Stimulated activated CD4-positive, alpha-beta T cell treated with anti-CD3 and anti-CD28 coated beads, Interleukin-4, amount 100 ng/mL, for 48 hours (primary cell): Measurements from ENCODE around the gene TRIO.
A peak's percentile ranks its signal among the peaks of the same experiment; 100 is the strongest.

Experiments
- DNase-seq, 2 donors: peaks; one replicate each; pipeline ENCODE4 v3.0.0-alpha.2; 2020; ENCODE audit warnings: low read depth in 2 of 2

Gene TRIO

DNA sequence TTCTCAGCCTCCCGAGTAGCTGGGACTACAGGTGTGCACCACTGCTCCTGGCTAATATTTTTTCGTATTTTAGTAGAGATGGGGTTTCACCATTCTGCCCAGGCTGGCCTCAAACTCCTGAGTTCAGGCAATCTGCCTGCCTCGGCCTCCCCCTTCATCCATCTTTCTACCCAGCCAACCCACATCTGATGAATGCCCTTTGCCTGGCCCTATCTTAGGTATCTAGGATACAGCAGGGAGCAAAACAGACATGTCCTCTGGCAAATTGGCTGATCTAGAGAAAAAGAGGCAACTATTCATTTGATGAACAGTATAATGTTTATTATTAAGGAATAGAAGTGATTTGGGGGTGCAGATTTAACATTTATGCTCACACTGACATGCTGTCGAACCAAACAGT is 123.0 kb downstream of the TRIO start:
- DNase-seq, result no peak

DNA sequence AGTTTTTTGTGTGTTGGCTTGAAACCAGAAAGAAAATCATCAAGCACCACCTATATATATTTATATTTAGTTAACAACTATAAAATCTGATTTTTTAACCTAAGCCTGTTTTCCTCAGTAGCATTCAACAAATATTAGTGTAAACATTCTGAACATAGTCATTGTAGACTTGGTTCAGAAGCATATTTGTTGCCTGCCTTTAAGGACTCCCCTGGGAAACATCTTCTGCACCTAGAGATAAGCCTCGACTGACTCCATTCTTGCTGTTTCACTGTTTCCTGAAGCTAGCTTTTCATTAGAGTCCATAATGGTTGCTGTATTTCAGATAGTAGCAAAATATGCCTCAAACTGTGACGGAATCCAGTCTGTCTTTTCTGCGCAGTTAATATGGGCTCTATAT is 123.5 kb downstream of the TRIO start:
- no peak for DNase-seq

DNA sequence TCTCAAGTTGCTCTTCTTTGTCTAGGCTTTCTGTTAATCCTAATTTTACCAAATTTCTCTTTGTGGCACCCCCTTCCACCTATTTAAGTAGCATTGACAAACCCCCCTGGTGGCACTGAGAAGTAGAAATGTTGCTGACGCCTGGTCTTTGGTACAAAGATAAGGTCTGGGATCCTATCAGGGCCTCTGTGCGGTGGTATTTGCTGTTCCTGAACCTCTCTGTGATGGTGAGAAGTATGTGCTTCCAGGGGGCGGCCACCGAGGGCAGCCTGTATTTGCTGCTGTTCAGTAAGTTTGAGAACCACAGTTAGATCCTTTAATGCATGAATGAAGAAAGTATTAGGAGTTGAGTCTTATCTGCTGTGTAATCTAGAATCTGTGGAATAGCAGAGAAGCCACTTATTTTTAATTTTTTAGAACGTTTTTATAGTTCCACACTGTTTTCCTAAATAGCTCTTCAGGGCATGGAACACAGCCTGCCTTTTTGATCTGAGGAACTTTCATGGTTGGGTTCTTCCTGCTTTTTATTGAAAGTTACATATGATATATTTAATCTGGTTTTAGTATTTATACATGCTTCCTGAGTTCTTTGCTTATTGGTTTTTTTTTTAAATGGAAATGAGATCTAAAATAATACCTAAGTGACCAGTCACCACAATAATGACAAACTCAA is 124.2 kb downstream of the TRIO start:
- DNase-seq, result no peak

DNA sequence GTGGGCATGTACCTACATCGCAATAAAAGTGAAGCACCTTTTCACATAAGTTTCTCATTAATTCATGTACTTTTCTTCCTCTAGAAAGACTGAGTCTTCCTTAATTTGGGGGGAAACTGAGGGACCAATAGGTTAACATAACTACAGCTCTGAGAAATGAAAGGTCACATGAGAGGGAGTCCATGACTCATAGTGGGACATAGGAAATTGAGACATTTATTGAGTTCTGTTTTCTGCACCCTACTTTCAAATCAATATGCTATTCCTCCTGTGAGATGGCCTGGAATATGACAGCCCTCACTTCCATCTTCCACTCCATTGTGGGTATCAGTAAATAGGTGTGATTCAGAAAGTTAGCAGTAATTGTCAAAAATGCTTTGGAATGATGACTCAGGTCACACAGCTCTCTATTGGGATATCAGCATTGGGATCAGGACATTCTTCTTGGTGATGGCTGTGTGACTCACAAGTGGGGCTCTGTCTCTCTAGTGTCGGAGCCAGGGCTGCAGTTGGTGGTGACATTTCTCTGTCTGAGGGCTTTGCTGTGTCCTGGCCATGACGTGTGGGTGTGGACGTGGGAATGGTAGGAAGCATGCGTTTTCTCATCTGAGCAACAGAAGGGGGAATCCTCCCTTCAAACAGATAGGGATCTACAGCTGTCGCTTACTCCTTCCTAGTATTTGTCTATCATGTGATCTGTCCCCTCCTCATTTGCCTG is 125.0 kb downstream of the TRIO start:
- no peak for DNase-seq

DNA sequence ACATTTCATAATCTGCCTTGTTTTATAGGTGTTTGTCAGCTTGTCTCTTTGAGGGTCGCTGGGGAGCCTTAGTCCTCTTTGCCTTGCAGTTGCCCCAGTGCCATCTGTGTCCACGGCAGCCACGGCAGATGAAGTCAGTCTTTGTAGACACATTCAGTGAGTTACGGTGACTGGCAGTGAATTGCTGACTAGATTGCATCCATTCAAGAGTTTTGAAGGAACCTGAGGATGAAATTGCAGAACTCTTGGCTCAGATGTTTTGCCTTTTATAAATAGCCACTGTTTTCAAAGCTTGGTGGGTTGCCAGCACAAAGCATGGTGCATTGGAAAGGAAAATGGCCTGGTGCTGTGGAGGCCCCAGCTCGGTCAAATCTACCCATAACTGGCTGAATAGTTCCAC is 125.6 kb downstream of the TRIO start:
- no peak for DNase-seq

DNA sequence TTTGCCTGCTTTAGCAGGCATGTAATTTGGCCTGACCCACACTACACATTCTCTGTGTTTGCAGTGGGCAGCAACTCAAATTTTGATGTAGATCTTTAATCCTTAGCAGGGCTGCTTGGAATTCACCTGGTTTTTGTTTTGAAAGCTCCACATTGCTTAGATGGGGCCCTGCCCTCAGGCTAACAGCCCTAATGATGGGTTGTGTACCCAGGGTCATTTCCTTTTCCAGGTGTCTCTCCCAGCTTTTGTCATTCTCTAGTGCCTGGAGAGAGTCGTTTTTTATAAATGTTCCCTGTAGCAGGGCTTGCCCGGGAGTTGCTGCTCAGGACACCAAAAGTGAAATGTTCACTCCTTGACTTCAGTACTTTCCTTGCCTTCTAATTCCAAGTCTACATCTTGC is 126.3 kb downstream of the TRIO start:
- no peak for DNase-seq

DNA sequence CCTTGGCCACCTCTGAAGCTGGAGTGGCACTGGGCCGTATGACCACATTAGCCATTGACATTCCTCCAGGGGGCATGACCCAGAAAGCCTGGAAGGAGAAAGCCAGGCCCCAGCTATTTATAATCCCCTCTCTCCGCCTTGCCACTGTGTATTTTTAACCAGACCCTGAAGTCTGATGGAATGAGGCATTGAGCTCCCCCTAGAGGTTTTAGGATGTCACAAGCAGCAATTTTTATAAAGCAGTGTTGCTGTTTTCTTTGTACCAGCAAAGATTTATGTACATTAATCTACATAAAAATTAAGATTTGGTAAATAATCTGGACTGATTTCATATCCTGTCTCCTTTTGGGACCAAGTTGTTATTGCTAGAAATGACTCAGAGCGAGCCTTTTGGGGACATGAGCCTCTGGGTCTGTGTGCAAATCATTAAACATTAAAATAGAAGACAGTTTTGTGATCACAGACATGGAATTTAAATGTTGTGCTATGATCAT is 127.1 kb downstream of the TRIO start:
- DNase-seq, result no peak

DNA sequence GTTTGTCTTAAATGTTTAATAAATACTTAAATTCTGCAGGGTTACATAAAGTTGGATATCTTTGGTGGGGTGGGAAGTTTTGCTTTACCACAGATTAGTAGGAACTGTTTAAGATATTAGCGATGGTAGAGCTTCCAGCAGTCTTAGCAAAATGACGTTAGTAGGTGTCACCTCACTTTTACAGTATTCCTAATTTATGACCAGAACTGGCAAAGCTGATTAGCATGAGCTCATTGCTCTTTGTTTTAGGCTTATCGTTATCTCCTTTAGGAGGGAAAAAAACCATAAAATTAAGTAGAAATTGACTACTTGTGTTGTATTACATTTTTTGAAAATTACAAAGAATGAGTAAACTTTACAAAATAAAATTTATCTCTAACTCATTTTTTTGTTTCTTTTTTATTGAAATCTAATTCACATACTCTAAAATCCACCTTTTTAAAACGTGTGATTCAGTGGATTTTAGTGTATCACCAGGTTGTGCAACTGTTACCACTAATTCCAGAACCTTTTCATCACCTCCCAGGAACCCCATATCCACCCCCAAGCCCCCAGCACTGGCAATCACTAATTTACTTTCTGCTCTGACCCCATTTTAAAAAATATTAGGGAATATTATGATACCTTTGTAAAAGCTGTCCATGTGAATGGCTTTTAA is 129.5 kb downstream of the TRIO start:
- DNase-seq, result no peak

DNA sequence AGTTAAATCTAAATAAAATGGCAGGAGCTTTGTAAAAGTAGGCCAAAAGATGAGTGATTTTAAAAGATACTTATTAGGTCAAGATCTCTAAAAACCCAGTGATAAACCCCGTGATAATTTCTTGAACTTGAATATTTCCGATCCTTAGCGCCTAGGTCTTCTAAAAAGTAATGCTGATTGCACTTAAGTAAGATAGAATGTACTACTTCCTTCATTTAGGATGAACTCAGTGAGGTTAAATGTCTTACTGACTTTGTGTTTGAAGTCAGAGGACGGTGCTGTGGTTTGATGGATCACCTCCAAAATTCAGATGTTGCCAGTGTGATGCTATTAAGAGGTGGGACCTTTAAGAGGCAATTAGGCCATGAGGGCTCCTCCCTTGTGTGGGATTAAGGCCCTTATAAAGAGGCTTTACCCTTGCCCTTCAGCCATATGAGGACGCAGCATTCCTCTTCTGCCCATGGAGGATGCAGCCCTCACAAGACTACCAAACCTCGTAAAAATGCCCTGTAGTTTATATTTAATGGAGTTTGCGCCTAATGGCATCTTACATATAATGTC is 130.1 kb downstream of the TRIO start:
- no peak for DNase-seq

DNA sequence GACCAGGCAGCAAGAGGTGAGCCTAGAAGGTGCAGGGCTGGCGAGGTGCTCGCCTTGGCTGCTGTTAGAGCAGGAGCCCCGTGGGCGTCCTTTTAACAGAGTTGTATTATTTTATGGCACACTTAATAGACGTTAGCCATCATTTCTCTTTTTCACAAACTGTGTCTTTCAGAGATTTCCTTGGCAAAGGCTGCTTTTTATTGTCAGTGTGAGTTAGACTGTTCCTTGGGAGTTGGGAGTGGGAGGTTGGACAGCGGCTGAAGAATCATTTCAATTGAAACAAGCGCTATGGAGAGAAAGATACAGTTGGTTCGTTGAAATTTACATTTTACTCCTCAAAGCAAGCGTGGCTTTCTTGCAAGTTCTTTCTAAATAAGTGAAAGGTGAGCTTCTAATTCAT is 133.2 kb downstream of the TRIO start:
- no peak for DNase-seq

DNA sequence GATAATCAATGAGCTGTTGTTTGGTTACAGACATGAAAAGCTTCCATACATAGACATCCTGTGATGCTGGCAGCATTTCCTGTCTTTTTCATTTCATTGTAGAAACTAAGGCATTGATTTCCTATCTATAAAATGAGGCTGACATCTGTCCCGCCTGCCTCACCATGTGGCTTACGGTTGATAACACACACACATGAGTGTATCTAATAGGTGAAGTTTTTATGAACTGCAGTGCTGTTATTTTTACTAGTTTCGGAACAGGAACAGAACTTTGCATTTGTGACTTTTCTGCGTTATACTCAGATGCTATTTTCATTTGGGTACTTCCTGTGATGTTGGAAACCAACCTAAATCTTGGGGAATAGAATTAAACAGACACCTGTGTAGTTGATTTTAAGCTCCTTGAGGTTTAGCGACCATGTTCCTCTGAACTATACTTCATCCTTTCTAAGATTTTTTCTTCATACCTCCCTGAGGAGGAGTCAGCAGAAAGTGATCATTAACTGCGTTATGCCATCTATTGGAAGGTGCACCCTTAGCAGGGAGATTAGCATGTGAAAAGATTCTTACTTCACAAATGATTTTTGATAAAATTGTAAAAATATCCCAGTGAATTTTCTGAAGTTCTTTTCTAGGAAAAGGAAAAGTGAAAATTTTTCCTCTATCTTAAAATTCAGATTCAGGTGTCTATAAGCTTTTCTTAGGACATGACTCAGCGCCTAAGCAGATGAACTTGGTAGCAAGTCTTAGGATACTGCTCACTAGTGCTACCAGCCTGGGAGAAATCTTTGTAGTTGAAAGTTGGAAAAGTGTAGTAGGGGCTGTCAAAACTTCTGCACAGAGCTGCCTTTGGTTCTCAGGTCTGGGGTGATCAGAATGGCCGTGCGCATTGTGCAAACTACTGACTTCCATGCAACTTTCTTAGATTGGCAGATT is 134.5 kb downstream of the TRIO start:
- no peak for DNase-seq

DNA sequence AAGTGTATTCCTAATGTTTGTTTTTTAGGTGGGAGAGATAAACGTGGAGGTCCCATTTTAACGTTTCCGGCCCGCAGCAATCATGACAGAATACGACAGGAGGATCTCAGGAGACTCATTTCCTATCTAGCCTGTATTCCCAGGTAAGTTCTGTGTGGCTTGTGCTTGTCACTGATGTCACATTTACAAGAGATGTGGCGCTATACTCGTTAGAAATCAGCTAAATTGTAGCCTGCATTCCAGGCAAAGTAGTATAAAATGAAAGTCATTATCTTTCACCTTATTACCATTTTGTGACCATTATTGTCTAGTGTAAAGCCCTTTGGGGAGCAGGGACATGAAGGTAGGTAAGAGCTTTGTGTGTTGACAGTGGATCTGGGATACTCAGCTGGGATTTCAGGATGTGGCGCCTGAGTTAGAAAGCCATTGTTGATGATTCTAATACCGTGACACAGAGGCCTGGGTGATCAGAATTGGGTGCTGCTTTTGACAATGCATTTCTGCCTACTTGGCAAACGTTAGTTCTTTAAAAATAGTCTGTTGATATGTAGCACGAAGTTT is 137.2 kb downstream of the TRIO start:
- no peak for DNase-seq

DNA sequence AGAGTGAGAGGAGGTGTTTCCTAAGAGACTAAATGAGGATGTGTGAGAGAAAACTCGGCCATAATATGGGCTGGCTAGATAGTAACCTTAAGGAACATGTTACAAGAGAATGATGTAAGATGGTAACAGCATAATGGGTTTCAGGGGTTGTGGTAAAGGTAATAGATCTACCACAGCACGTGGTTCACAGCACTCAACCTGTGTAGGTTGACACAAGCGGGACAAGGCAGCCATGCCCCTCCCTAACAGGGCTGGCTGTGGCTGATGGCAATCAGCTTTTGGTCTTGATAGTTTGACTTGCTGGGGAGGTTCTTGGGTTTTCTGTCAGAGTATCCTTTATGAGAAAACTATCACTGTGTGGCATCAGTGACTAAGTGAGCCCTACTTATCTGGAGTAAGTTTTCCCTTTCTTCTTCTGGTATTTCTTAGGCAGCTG is 138.6 kb downstream of the TRIO start:
- DNase-seq, result peak; percentile 2 to 9

DNA sequence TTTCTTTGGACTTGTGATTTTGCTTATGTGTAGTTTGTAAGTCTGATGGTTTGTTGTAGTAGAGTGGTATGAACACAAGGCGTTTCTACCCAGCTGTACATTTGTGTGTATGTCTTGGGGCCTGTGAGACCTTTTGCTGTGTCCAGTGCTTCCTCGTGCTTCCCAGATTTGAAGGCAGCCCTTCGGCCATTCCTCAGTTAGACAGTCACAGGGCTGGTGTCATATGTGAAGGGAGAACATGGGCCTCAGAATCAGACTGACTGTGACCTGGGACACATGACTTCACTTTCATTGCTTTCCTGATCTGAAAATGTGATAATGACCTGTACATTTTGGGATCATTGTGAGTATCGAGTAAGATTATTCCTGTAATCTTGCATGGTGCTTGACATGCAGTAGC is 140.0 kb downstream of the TRIO start:
- DNase-seq, result no peak

DNA sequence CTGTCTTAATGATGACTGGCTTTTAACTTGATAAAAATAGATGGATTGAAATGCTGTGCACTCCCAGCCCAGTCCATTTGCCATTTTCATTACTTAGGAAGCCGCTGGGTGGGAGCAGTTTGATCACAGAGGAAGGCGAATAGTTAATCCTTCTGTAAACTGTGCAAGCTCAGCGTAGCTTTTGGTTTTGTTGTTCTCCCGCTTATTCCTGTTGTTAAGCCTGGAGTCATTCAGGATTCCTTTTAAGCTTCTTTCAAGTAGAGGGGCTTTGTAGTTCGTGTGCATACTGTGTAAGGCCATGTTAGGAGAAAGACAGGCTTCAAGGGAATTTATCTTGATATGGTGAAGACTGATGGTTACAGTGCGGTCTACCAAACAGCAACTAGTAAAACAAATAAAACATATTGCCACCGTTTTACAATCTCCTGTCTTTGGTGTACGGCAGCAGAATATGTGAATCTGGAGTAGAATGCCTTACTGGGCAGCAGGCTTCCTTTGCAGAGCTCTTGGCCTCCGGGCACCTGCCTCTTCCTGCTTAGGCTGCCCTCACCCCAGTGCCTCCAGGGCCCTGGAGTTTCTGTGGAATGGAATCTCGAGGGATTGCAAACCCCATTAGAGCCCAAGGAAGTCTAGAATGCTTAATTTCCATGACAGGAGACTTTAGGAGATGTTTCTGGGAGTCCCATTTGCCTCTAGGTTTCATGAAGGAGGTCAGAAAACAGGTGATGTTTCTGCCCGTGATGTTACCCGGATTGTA is 141.4 kb downstream of the TRIO start:
- no peak for DNase-seq

DNA sequence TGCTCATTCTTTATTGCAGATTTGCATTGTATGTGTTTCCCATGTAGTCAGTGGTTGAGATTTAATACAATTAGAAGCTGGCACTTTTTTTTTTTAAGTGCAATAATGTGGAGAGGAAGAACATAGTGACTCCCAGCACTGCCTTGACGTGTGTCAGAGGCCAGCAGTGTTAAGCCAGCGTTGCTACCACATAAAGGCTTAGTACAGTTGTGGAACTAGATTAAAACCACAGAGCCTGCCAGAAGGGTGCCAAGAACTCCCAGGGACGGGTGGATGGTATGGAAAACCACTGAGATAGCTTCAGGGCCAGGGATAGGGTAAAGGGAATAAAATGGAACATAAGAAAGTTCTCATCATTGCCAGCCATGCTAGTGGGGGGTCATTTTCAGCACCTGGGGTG is 142.9 kb downstream of the TRIO start:
- DNase-seq, result no peak

DNA sequence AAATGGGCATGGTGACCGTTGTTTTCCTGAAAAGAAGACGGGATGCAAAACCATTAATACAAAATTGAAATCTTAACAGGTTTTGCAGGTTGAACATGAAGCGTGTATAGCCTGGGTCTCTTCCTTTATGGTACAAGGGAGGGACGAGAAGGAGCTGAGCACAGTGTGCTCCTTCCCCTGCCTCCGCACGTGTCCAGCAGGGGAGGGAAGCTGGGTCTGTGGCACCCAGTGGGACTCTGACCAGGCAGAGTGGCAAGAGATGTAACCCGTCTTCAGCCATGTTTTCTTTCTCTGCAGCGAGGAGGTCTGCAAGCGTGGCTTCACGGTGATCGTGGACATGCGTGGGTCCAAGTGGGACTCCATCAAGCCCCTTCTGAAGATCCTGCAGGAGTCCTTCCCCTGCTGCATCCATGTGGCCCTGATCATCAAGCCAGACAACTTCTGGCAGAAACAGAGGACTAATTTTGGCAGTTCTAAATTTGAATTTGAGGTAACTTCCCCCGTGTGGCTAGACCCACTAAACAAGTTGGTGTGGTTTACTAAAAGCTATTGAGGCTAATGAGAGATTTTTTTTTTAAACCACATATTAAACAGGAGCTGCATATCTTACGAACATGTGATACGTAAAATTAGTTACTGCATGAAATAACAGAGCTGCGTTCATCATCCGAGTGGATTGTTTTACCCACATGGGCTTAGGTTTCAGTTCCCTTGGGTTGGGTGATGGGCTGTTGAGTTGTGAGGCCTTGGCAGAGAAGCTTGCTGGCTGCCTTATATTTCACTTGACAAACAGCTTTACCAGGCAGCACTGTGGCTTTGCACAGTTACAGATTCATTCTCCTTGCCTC is 143.7 kb downstream of the TRIO start:
- no peak for DNase-seq

DNA sequence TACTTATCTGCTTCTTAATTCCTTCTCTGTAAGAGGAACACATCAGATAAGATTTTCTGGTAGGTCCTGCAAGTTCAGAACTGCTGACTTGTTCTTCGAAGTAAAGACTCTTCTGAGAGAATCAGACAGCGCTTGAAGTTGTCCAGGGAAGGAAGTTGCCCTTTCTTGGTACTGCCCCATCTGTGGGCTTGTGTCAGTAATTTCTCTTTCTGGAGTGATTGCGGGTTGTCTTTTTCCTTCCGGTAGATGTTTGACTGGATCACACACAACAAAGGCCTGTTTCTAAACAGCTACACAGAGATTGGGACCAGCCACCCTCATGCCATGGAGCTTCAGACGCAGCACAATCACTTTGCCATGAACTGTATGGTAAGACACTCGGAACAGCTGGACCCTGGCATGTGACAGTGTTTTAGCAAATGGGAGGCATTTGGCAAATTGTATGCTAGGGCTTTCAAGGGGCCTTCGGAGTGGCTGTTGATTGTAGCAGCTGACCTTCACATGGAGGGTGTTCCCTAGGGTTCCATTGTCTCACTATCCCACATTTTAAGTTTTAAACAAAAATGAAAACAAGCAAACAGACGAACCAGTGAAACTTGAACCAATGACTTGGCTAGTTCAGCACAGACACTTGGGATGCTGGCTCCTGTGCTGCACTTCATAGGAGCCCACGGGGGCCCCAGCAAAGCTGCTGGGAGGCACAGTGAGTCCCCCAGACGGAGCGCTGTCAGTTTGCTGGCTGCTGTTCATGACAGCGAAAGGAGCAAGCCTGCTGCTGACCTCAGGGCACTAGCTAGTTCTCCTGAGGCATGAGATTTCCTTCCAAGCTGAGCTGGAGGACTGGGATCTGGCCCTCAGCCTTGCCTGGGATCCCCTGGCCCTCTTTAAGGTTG is 149.9 kb downstream of the TRIO start:
- no peak for DNase-seq
